Thoracic aorta (tissue), 2 donors: Measurements from ENCODE around the gene KRTAP4-5. TPM values are rescaled to one million over a fixed set of nuclear protein-coding genes. Genes with fewer than 3 reads are reported as not detected.
"Not testable (repeated sequence)": the region's sequence is repeated elsewhere in the genome, so short reads cannot be mapped to it uniquely, and the experiment has no call there.

ENCODE experiments used
- ATAC-seq: fragments of 150-250 bp; one replicate; pipeline ENCODE4 v1.8.0; 2017; ENCODE audit warnings: low read depth; ENCODE audit not compliant: insufficient number of reproducible peaks, low FRiP score
- DNase-seq: peaks from one replicate; pipeline ENCODE4 v3.0.0-alpha.2; 2020; ENCODE audit warnings: low spot score
- H3K27ac ChIP-seq, 2 donors: fragments of 200-600 bp; sonication (generic); 1 replicate in 1 of 2; 2 replicates in 1 of 2; pipeline ENCODE4 v1.5.1; 2016; ENCODE audit warnings: mild to moderate bottlenecking in 2 of 2, moderate library complexity in 2 of 2
- H3K27me3 ChIP-seq: fragments of 200-600 bp; sonication (generic); replicated peaks from 2 replicates; pipeline ENCODE4 v1.6.0; 2016; ENCODE audit warnings: mild to moderate bottlenecking; ENCODE audit not compliant: insufficient read depth
- H3K36me3 ChIP-seq: fragments of 200-600 bp; sonication (generic); one replicate; pipeline ENCODE4 v1.5.1; 2016
- H3K4me1 ChIP-seq, 2 donors: fragments of 200-600 bp; sonication (generic); 1 replicate in 1 of 2; 2 replicates in 1 of 2; pipeline versions ENCODE4 v1.5.1 to v1.6.0; 2016; ENCODE audit warnings: low read depth in 2 of 2, mild to moderate bottlenecking in 1 of 2; ENCODE audit not compliant: control insufficient read depth in 1 of 2
- H3K4me3 ChIP-seq: fragments of 200-600 bp; sonication (generic); 2 replicates; pipeline ENCODE4 v1.5.1; 2016; ENCODE audit warnings: mild to moderate bottlenecking
- H3K9me3 ChIP-seq: fragments of 200-600 bp; sonication (generic); 2 replicates; pipeline ENCODE4 v1.5.1; 2016
- total RNA-seq, 2 donors: library from RNA; depleted of rRNA; stranded (reverse); fragments of >200 nt; gene quantifications; one replicate each; pipeline versions ENCODE4 v1.1.0 to v1.2.3, GENCODE V29; 2016
- TF ChIP-seq, protein P1 (sequence below): fragments of 200-600 bp; sonication (generic); IDR thresholded peaks from one replicate; pipeline ENCODE4 v1.5.1; 2019; ENCODE audit warnings: antibody characterized with exemption

Gene KRTAP4-5
- total RNA-seq, 2 donors from 2014 or later, result not detected

DNA sequence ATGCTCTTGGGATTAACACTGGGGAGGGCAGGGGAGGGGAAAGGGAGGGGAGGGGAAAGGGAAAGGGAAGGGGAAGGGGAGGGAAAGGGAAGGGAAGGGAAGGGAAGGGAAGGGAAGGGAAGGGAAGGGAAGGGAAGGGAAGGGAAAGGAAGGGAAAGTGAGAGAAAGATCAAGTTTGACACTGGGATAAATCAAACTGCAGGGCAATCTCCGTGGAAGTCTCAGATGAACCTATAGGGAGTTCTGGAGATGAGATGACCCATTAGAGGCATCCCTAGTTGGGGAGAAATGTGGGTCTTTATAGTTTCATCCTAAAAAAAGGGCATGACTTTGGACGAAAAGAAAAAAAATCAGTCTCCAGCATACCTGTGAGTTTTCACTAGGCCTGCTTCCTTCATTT is 27.9 kb downstream of the KRTAP4-5 start:
- Histone ChIP-seq H3K27me3 (no peaks in the 10 kb centered on the region), H3K9me3 (no peaks in the 10 kb centered on the region), H3K4me1 (no peaks in the 10 kb centered on the region), H3K36me3 (no peaks in the 10 kb centered on the region), H3K4me3 (no peak overlapping the region), H3K27ac (no peak overlapping the region)
- ATAC-seq (no peak), DNase-seq (no peak)
- TF ChIP-seq, protein P1, sequence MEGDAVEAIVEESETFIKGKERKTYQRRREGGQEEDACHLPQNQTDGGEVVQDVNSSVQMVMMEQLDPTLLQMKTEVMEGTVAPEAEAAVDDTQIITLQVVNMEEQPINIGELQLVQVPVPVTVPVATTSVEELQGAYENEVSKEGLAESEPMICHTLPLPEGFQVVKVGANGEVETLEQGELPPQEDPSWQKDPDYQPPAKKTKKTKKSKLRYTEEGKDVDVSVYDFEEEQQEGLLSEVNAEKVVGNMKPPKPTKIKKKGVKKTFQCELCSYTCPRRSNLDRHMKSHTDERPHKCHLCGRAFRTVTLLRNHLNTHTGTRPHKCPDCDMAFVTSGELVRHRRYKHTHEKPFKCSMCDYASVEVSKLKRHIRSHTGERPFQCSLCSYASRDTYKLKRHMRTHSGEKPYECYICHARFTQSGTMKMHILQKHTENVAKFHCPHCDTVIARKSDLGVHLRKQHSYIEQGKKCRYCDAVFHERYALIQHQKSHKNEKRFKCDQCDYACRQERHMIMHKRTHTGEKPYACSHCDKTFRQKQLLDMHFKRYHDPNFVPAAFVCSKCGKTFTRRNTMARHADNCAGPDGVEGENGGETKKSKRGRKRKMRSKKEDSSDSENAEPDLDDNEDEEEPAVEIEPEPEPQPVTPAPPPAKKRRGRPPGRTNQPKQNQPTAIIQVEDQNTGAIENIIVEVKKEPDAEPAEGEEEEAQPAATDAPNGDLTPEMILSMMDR, result no peak

DNA sequence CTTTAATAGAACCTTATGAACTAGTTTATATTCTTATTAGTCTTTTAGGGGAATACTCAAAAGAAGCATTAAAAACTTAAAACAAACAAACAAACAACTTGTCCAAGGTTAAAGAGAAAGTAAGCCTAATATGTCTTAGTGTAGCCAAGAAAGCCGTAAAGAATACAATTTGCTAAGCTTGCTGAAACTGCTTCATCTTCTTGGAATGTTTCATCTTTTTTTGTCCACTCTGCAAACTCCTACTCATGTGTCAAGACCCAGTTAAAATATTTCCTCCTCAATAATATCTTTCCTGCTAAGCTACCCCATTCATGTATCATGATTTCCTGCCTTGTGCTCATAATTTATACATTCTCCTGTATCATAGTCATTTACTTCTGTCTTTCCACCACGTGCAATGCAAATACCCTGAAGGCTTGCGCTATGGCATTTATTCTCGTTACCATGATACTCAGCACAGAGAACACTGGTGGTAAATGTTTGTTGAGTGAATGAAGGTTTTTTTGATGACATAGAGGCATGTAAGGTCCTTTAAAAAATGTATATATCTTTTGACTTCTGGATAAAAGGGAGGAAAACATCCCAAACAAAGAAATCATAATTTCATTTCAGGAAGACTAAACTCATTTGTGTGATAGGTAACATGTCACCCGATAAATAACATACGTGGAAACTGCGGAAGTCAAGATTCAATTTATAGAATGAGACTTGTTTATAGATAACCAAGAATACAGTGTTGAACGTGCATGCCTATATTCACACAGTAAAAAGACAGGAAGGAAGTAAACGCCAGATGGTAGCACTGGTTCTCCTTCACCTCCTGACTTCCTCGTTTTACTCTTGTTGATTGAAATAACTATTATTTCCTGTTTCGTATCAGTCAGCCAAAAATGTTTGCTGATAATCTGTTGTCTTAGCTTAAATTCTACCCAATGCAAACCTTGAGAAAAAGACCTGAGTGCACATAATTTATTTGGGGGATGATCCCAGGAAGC is 29.6 kb downstream of the KRTAP4-5 start:
- H3K4me3 ChIP-seq, H3K27ac ChIP-seq, ATAC-seq, H3K27me3 ChIP-seq, H3K36me3 ChIP-seq, DNase-seq, H3K9me3 ChIP-seq, H3K4me1 ChIP-seq: not testable (repeated sequence)

DNA sequence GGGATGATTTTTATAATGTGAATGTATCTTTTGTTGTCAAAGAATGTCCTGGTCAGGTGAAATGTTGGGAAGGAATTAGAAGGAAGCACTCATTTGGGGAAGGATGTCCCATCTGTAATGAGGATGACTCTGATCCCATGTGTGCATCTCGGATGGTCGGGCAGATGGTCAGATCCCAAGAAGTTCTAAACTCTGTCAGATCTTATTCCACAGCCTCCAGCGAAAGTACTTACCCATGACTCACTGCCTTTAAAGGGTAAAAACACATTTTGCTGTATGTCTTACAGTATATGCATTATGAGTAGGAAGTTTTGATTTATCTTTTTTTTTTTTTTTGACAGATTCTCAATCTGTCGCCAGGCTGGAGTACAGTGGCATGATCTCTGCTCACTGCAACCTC is 30.9 kb downstream of the KRTAP4-5 start:
- Histone ChIP-seq H3K36me3 (no peaks in the 10 kb centered on the region), H3K9me3 (no peaks in the 10 kb centered on the region), H3K4me1 (no peaks in the 10 kb centered on the region), H3K27me3 (no peaks in the 10 kb centered on the region), H3K27ac (no peak overlapping the region), H3K4me3 (no peak overlapping the region)
- TF ChIP-seq, protein P1, result no peak
- ATAC-seq, result no peak
- DNase-seq, result no peak

- not testable (repeated sequence) for H3K27me3 ChIP-seq, DNase-seq, H3K9me3 ChIP-seq, H3K27ac ChIP-seq, ATAC-seq, H3K4me1 ChIP-seq, H3K36me3 ChIP-seq, H3K4me3 ChIP-seq
These were observed 31.7 kb downstream of the KRTAP4-5 start, which contains the start of gene KRTAP4-11 for GRCh38 chr17:41117846-41118386. KRTAP4-11 (minus strand) TSS chr17:41118373; CDS start chr17:41118315, 58 bp downstream.

DNA sequence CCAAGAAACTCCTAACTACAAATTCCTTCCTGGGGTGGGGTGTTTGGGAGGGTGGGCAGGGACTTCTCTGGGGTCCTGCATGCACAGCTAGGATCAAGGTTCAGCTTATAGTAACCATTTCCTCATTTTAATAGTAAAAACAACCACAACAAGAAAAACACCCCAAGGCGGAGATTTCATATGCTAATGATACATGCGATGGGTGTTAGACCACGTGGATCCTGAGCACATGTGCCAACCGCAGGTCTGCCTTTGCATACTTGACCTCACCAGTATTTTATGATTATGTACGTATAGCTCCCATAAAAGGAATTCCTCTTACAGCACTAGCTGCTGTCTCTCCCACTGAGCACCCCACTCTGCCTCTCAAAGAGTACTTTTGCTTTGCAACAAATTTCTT is 33.3 kb downstream of the KRTAP4-5 start:
- ATAC-seq, result no peak
- H3K9me3 ChIP-seq, result no peaks in the 10 kb centered on the region
- no peak overlapping the region for H3K4me3 ChIP-seq
- no peaks in the 10 kb centered on the region for H3K27me3 ChIP-seq
- H3K27ac ChIP-seq, result no peak overlapping the region
- H3K4me1 ChIP-seq, result no peaks in the 10 kb centered on the region
- TF ChIP-seq, protein P1, result no peak
- H3K36me3 ChIP-seq, result no peaks in the 10 kb centered on the region
- DNase-seq, result no peak

DNA sequence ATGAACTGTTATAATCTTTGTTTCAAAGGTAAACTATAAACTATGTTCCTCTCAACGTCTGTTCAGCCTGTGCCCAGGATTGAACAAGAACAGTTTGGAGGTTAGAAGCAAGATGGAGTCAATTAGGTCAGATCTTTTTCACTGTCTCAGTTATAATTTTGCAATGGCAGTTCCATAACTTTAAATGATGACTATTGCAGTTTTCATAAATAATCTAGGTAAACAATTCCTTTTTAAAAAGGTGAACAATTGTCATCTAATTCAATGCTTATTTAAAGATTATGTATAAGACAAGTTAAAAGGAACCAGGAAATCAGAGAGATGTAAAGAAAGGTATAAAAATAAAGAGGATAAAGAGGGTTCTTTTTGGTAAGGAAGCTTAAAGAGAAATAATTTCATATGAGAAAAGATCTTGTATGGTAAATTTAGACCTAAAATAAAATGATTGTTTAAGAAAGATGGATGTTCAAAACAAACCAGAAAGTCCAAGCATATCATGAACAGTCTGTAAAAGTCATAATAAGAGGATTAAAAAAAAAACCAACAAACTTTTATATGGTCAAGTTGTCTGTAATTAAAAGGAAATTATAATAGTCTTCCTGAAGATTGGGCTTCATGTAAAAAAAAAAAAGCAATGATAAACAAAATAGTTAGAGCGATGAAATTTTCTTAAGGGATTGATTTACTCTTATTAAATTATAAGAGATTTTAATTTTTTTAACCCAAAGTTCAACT is 38.3 kb downstream of the KRTAP4-5 start:
- no peak overlapping the region for H3K4me3 ChIP-seq
- ATAC-seq, result no peak

GRCh38 chr17:41108728-41109386 is 40.8 kb downstream of the KRTAP4-5 start:
- H3K27me3 ChIP-seq, H3K4me1 ChIP-seq, DNase-seq, H3K9me3 ChIP-seq, ATAC-seq, H3K4me3 ChIP-seq, H3K36me3 ChIP-seq, H3K27ac ChIP-seq: not testable (repeated sequence)

More for the DNA sequence above, 38.3 kb downstream of the KRTAP4-5 start:
- Histone ChIP-seq H3K9me3 (no peaks in the 10 kb centered on the region), H3K36me3 (no peaks in the 10 kb centered on the region), H3K4me1 (no peaks in the 10 kb centered on the region), H3K27me3 (no peaks in the 10 kb centered on the region), H3K27ac (no peak overlapping the region)
- TF ChIP-seq, protein P1, result no peak
- DNase-seq, result no peak
